Heart left ventricle (tissue), 16 donors: ENCODE data around the gene RUNX3. TPM values are rescaled to one million over a fixed set of nuclear protein-coding genes. Genes with fewer than 3 reads are reported as not detected.
A peak's percentile ranks its signal among the peaks of the same experiment; 100 is the strongest.

Experiments
- ATAC-seq, 4 donors: fragments of 200-7000 bp; cut with Tn5 transposase; one replicate each; pipeline ENCODE4 v1.9.1; 2020 to 2022; ENCODE audit warnings: moderate library complexity in 4 of 4, mild to moderate bottlenecking in 3 of 4, moderate number of reproducible peaks in 1 of 4
- DNase-seq, 5 donors: peaks; one replicate each; pipeline ENCODE4 v3.0.0-alpha.2; 2020
- H3K27ac ChIP-seq, 12 donors: fragments of 200-600 bp; sonication (generic) in 4 of 12; one replicate each; pipeline versions ENCODE4 v1.5.0 to v1.8.0; 2016 to 2022; ENCODE audit warnings: mild to moderate bottlenecking in 2 of 12
- H3K27me3 ChIP-seq, 9 donors: fragments of 200-600 bp; sonication (generic) in 2 of 9; one replicate each; pipeline versions ENCODE4 v1.5.1 to v1.8.0; 2016 to 2022; ENCODE audit warnings: mild to moderate bottlenecking in 3 of 9
- H3K36me3 ChIP-seq, 9 donors: fragments of 200-600 bp; sonication (generic) in 2 of 9; one replicate each; pipeline versions ENCODE4 v1.5.0 to v1.8.0; 2018 to 2022; ENCODE audit warnings: mild to moderate bottlenecking in 2 of 9
- H3K4me1 ChIP-seq, 12 donors: fragments of 200-600 bp; sonication (generic) in 4 of 12; one replicate each; pipeline versions ENCODE4 v1.5.0 to v1.8.0; 2016 to 2022; ENCODE audit warnings: mild to moderate bottlenecking in 3 of 12
- H3K4me3 ChIP-seq, 12 donors: fragments of 200-600 bp; sonication (generic) in 4 of 12; one replicate each; pipeline versions ENCODE4 v1.5.0 to v1.8.0; 2017 to 2022; ENCODE audit warnings: mild to moderate bottlenecking in 9 of 12, moderate library complexity in 4 of 12
- H3K9me3 ChIP-seq, 12 donors: fragments of 200-600 bp; sonication (generic) in 4 of 12; one replicate each; pipeline versions ENCODE4 v1.5.0 to v1.8.0; 2016 to 2022; ENCODE audit warnings: mild to moderate bottlenecking in 1 of 12
- CTCF ChIP-seq, 12 donors: fragments of 200-600 bp; sonication (generic) in 4 of 12; IDR thresholded peaks; one replicate each; pipeline versions ENCODE4 v1.5.0 to v1.8.0; 2018 to 2022; ENCODE audit warnings: antibody characterized with exemption in 12 of 12, mild to moderate bottlenecking in 5 of 12
- POLR2A ChIP-seq, 2 donors: fragments of 450-650 bp; IDR thresholded peaks; one replicate each; pipeline ENCODE4 v1.6.1; 2017; ENCODE audit warnings: antibody characterized with exemption in 2 of 2, mild to moderate bottlenecking in 2 of 2, moderate library complexity in 2 of 2
- WGBS, 4 donors: extraction: QIAGEN DNeasy Blood & Tissue Kit in 2 of 4; methylation state at CpG; one replicate each; pipeline versions ENCODE4 v1.1.5 to v1.1.7; 2013 to 2018; 5-methylcytosine and 5-hydroxymethylcytosine counted together
- intact Hi-C, 10 donors: fragments of 100-400 bp; cut with DNase I; formaldehyde crosslinking; loops; one replicate each; pipeline versions ENCODE4 v1.11.1 to v1.14.2; 2022
- polyA plus RNA-seq, 2 donors: library from polyadenylated mRNA; stranded (reverse); fragments of 200-250 nt; gene quantifications; one replicate each; pipeline ENCODE4 v1.2.3, GENCODE V29; 2013
- total RNA-seq, 9 donors: library from RNA; depleted of rRNA in 2 of 9; stranded (reverse); fragments of >200 nt in 2 of 9; fragmentation: NEBNext Ultra II Directional in 3 of 9; extraction: Animal tissue kit (Norgen Biotek cat#: 25700) in 3 of 9; gene quantifications; one replicate each; pipeline versions ENCODE4 v1.1.0 to v1.2.4, GENCODE V29; 2016 to 2023
- donor health status: ischemic (EF 13 %, LVEDD 7.1; RV severe dilation, severe dysfunction).
- donor health status: healthy with polysubstance abuse.
- donor health status: DM: no; HTN: yes; CAD: no.
- donor health status: DM: no; HTN: no; CAD: no.
- donor health status: ischemic (EF 25% LVEDD 6.9; RV normal size, moderate dysfunction).
- donor health status: ischemic (EF 25% LVEDD 5.7; RV mildly dilated, moderate dysfunction).
- donor health status: healthy.
- donor health status: DM: yes; HTN: yes; CAD: no.
- donor health status: ischemic (EF 35%, LVEDD 5.7; RV mildly dilated, moderate dysfunction).
- donor health status: nonischemic (EF 11% LVEDD 7.7; RV severe dilation, severe dysfunction).
- donor health status: DM: yes; HTN: yes; CAD: no.
- donor health status: PGD.
- donor health status: ischemic (EF 29% LVEDD 5.4; RV normal size, mild dysfunction).
- donor health status: nonischemic (EF 23%, LVEDD 6.1; RV moderate dilation, normal function).

Gene RUNX3
- total and polyA plus RNA-seq, 11 donors, result 0.21 to 8.7 (median 0.38) TPM

- no peak overlapping the region for H3K4me3 ChIP-seq
- WGBS, 4 donors, result 80 to 92% (median 87%) methylated on average over 7 to 10 of the region's 10 CpGs
- peaks cover 0 to 16% (median 0%) of the 10 kb centered on the region in 9 donors for H3K36me3 ChIP-seq
- peaks cover 0 to 8% (median 0%) of the 10 kb centered on the region in 9 donors for H3K27me3 ChIP-seq
- TF ChIP-seq POLR2A (IDR thresholded peaks at IDR 0.05) (no peak), CTCF (IDR thresholded peaks at IDR 0.05) (no peak)
- peaks cover 0 to 27% (median 0%) of the 10 kb centered on the region in 12 donors for H3K4me1 ChIP-seq
- H3K27ac ChIP-seq, result peak overlapping the region in 1 of 12 donors; percentile 67
- ATAC-seq (no peak), DNase-seq (no peak)
- intact Hi-C loops, result no loop called here
- H3K9me3 ChIP-seq, result no peaks in the 10 kb centered on the region
These were observed 16.4 kb downstream of the RUNX3 start for GRCh38 chr1:24913616-24914225.

- H3K36me3 ChIP-seq, result peaks cover 0 to 16% (median 0%) of the 10 kb centered on the region in 9 donors
- peak overlapping the region in 1 of 12 donors; percentile 67 for H3K27ac ChIP-seq
- H3K9me3 ChIP-seq, result no peaks in the 10 kb centered on the region
- intact Hi-C loops, result no loop called here
- peaks cover 0 to 27% (median 0%) of the 10 kb centered on the region in 12 donors for H3K4me1 ChIP-seq
- H3K4me3 ChIP-seq, result no peak overlapping the region
- peaks cover 0 to 8% (median 0%) of the 10 kb centered on the region in 9 donors for H3K27me3 ChIP-seq
- ATAC-seq (no peak), DNase-seq (no peak)
- no peak for TF ChIP-seq CTCF (IDR thresholded peaks at IDR 0.05)
- TF ChIP-seq POLR2A (IDR thresholded peaks at IDR 0.05), result no peak
- 65 to 100% (median 95%) methylated on average over 2 of the region's 2 CpGs for WGBS, 4 donors
These were observed 16.8 kb downstream of the RUNX3 start for GRCh38 chr1:24913274-24913604.

- Histone ChIP-seq H3K4me3 (no peak overlapping the region), H3K36me3 (peaks cover 0 to 11% (median 0%) of the 10 kb centered on the region in 9 donors), H3K4me1 (peaks cover 0 to 27% (median 0%) of the 10 kb centered on the region in 12 donors), H3K27me3 (peaks cover 0 to 8% (median 0%) of the 10 kb centered on the region in 9 donors), H3K27ac (peak overlapping the region in 1 of 12 donors; percentile 67), H3K9me3 (no peaks in the 10 kb centered on the region)
- 78 to 83% (median 81%) methylated on average over 10 to 13 of the region's 13 CpGs for WGBS, 4 donors
- intact Hi-C loops, result no loop called here
- DNase-seq (no peak), ATAC-seq (no peak)
- TF ChIP-seq CTCF (IDR thresholded peaks at IDR 0.05), result no peak
- TF ChIP-seq POLR2A (IDR thresholded peaks at IDR 0.05), result no peak
These were observed 17.5 kb downstream of the RUNX3 start for GRCh38 chr1:24912376-24913273.

- Histone ChIP-seq H3K9me3 (no peaks in the 10 kb centered on the region), H3K4me1 (peaks cover 0 to 27% (median 0%) of the 10 kb centered on the region in 12 donors), H3K27me3 (peaks cover 0 to 8% (median 0%) of the 10 kb centered on the region in 9 donors), H3K4me3 (no peak overlapping the region), H3K27ac (peak overlapping the region in 2 of 12 donors; percentile 9 to 67), H3K36me3 (peaks cover 0 to 2% (median 0%) of the 10 kb centered on the region in 9 donors)
- TF ChIP-seq POLR2A (IDR thresholded peaks at IDR 0.05), result no peak
- no peak for TF ChIP-seq CTCF (IDR thresholded peaks at IDR 0.05)
- DNase-seq, result no peak
- intact Hi-C loops, result no loop called here
- 80 to 88% (median 86%) methylated on average over 19 to 20 of the region's 20 CpGs for WGBS, 4 donors
- no peak for ATAC-seq
These were observed 18.4 kb downstream of the RUNX3 start for GRCh38 chr1:24911651-24912155.
